Activated naive CD8-positive, alpha-beta T cell treated with anti-CD3 and anti-CD28 coated beads, Interleukin-2, amount 50 U/mL, for 16 hours (primary cell): ENCODE data around the gene ANKS3.

Experiments
- DNase-seq: peaks from one replicate; pipeline ENCODE4 v3.0.0-alpha.2; 2020; ENCODE audit warnings: low read depth, low spot score

ANKS3 gene

GRCh38 chr16:4734063-4734729 is at the start of gene ANKS3, which contains the start of gene DNAAF8:
ANKS3 (minus strand) TSS chr16:4734271; CDS start chr16:4730149, 4,122 bp downstream.
DNAAF8 (plus strand) TSS chr16:4734537; CDS start chr16:4736515, 1,978 bp downstream.
- DNase-seq, result peak; percentile 62

- DNase-seq, result no peak
Observed at GRCh38 chr16:4783251-4783950, 49.3 kb upstream of the ANKS3 start.

GRCh38 chr16:4780235-4780634 is 46.2 kb upstream of the ANKS3 start:
- DNase-seq, result no peak

GRCh38 chr16:4778050-4778392 is 44.0 kb upstream of the ANKS3 start:
- no peak for DNase-seq

- DNase-seq, result no peak
Observed at GRCh38 chr16:4777339-4778049, 43.4 kb upstream of the ANKS3 start.

- DNase-seq, result no peak
Observed at GRCh38 chr16:4776141-4776705, 42.2 kb upstream of the ANKS3 start.

GRCh38 chr16:4775005-4775404 is 40.9 kb upstream of the ANKS3 start:
- no peak for DNase-seq

GRCh38 chr16:4772351-4772750 is 38.3 kb upstream of the ANKS3 start:
- no peak for DNase-seq

GRCh38 chr16:4771646-4772045 is 37.6 kb upstream of the ANKS3 start:
- DNase-seq, result no peak

GRCh38 chr16:4769306-4769638 is 35.2 kb upstream of the ANKS3 start:
- no peak for DNase-seq

GRCh38 chr16:4768549-4769305 is 34.7 kb upstream of the ANKS3 start:
- peak; percentile 75 for DNase-seq

- no peak for DNase-seq
Observed at GRCh38 chr16:4767872-4768548, 33.9 kb upstream of the ANKS3 start.

GRCh38 chr16:4766875-4767628 is 33.0 kb upstream of the ANKS3 start, which contains the start of gene ZNF500:
ZNF500 (minus strand) TSS chr16:4767162; CDS start chr16:4765978, 1,184 bp downstream.
- peak; percentile 94 for DNase-seq

- DNase-seq, result no peak
Observed at GRCh38 chr16:4765511-4766474, 31.7 kb upstream of the ANKS3 start.

GRCh38 chr16:4763791-4764190 is 29.7 kb upstream of the ANKS3 start:
- no peak for DNase-seq

GRCh38 chr16:4762205-4762604 is 28.1 kb upstream of the ANKS3 start:
- DNase-seq, result no peak

- no peak for DNase-seq
Observed at GRCh38 chr16:4760221-4760910, 26.3 kb upstream of the ANKS3 start.

- DNase-seq, result no peak
Observed at GRCh38 chr16:4755687-4756086, 21.6 kb upstream of the ANKS3 start.

- no peak for DNase-seq
Observed at GRCh38 chr16:4754865-4755264, 20.8 kb upstream of the ANKS3 start.
